Neural progenitor cell (in vitro differentiated cells): ENCODE data around the gene KCTD15.

Experiments
- CTCF ChIP-seq: fragments of 200-600 bp; sonication (generic); IDR thresholded peaks from 2 replicates; pipeline ENCODE4 v1.5.1; 2017; ENCODE audit warnings: antibody characterized with exemption, mild to moderate bottlenecking
- EZH2 ChIP-seq: fragments of 200-600 bp; sonication (generic); IDR thresholded peaks from 2 replicates; pipeline ENCODE4 v1.6.1; 2017; ENCODE audit warnings: antibody characterized with exemption, mild to moderate bottlenecking, moderate library complexity
- EZH2phosphoT487 ChIP-seq: fragments of 200-600 bp; sonication (generic); IDR thresholded peaks from 2 replicates; pipeline ENCODE4 v1.6.1; 2017; ENCODE audit warnings: antibody characterized with exemption

GRCh38 chr19:33844478-33844877 lies 47.8 kb downstream of the KCTD15 start:
- TF ChIP-seq EZH2 (no peak), CTCF (no peak), EZH2phosphoT487 (no peak)
